ENCODE data around the gene PDYN.

Gene PDYN

DNA sequence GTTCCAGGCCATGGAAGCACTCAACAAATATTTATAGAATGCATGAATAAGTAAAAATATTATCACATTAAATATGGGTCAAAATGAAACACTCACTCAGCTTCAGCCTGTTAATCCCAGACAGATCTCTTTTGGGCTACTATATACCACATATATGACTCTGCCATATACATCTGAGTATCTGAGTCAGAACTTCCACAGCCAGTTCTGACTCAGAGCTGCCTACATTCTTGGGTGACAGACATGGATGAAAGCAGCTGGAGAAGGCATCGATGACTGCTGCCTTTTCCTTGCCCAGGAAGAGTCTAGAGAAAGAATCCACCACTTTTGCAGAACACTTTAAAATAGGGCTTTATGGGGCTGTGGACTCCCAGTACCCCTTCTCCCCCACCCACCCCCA, 11.5 kb upstream of the PDYN start:
- Histone ChIP-seq H3K9me3 (ENCODE audit: control insufficient read depth, insufficient read depth, low read length) (no peaks in the 10 kb centered on the region), H3F3A (ENCODE audit: control insufficient read depth, insufficient read depth) (no peaks in the 10 kb centered on the region), H3K4me3 (ENCODE audit: low read length) (no peak overlapping the region), H3K4me1 (ENCODE audit: control insufficient read depth, low read length) (no peaks in the 10 kb centered on the region), H4K20me1 (ENCODE audit: control insufficient read depth, insufficient read depth, low read depth, low read length) (no peaks in the 10 kb centered on the region), H3K9me2 (replicated peaks; ENCODE audit: control insufficient read depth, low read length) (no peaks in the 10 kb centered on the region), H3K36me3 (ENCODE audit: control insufficient read depth, low read length) (no peaks in the 10 kb centered on the region), H3K79me2 (ENCODE audit: control insufficient read depth, low read length) (no peaks in the 10 kb centered on the region), H3K4me2 (ENCODE audit: low read length) (no peak overlapping the region), H3K27me3 (ENCODE audit: control insufficient read depth, low read length) (no peaks in the 10 kb centered on the region; the same call in none of the 2 replicates), H3K27ac (ENCODE audit: low read depth, low read length) (no peak overlapping the region)
- TF ChIP-seq, protein P1, sequence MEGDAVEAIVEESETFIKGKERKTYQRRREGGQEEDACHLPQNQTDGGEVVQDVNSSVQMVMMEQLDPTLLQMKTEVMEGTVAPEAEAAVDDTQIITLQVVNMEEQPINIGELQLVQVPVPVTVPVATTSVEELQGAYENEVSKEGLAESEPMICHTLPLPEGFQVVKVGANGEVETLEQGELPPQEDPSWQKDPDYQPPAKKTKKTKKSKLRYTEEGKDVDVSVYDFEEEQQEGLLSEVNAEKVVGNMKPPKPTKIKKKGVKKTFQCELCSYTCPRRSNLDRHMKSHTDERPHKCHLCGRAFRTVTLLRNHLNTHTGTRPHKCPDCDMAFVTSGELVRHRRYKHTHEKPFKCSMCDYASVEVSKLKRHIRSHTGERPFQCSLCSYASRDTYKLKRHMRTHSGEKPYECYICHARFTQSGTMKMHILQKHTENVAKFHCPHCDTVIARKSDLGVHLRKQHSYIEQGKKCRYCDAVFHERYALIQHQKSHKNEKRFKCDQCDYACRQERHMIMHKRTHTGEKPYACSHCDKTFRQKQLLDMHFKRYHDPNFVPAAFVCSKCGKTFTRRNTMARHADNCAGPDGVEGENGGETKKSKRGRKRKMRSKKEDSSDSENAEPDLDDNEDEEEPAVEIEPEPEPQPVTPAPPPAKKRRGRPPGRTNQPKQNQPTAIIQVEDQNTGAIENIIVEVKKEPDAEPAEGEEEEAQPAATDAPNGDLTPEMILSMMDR (IDR thresholded peaks at IDR 0.05; ENCODE audit: low read depth, low read length, poor library complexity, severe bottlenecking): no peak
- no peak for TF ChIP-seq EZH2phosphoT487 (IDR thresholded peaks at IDR 0.05; ENCODE audit: borderline replicate concordance, low read length)

DNA sequence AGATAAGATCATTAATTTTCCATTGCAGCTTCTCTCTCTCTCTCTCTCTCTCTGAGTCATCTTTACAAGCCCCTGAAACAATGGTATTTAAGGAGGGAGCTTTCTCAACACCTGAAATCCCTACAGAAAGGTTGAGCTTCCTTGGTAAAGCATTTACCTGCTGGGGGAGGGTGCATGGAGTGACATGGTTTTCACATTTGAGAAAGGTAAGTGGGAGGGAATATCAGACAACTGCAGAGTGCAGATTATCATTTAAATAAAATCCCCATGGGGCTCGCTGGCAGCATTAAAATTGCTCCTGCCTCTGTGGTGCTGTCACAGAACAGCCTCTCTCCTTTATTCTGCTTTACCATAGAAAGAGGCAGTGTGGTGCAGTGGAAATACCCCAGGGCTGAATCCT, 10.3 kb upstream of the PDYN start:
- Histone ChIP-seq H3K9me3 (ENCODE audit: control insufficient read depth, insufficient read depth, low read length) (no peaks in the 10 kb centered on the region), H3K4me3 (ENCODE audit: low read length) (no peak overlapping the region), H3K27me3 (ENCODE audit: control insufficient read depth, low read length) (no peaks in the 10 kb centered on the region; the same call in 1 of the 2 replicates), H3K36me3 (ENCODE audit: control insufficient read depth, low read length) (no peaks in the 10 kb centered on the region), H4K20me1 (ENCODE audit: control insufficient read depth, insufficient read depth, low read depth, low read length) (no peaks in the 10 kb centered on the region), H3K4me1 (ENCODE audit: control insufficient read depth, low read length) (no peaks in the 10 kb centered on the region), H3K4me2 (ENCODE audit: low read length) (no peak overlapping the region), H3K79me2 (ENCODE audit: control insufficient read depth, low read length) (no peaks in the 10 kb centered on the region), H3K9me2 (replicated peaks; ENCODE audit: control insufficient read depth, low read length) (no peaks in the 10 kb centered on the region), H3K27ac (ENCODE audit: low read depth, low read length) (no peak overlapping the region), H3F3A (ENCODE audit: control insufficient read depth, insufficient read depth) (no peaks in the 10 kb centered on the region)
- TF ChIP-seq, protein P1 (IDR thresholded peaks at IDR 0.05; ENCODE audit: low read depth, low read length, poor library complexity, severe bottlenecking): no peak
- no peak for TF ChIP-seq EZH2phosphoT487 (IDR thresholded peaks at IDR 0.05; ENCODE audit: borderline replicate concordance, low read length)

DNA sequence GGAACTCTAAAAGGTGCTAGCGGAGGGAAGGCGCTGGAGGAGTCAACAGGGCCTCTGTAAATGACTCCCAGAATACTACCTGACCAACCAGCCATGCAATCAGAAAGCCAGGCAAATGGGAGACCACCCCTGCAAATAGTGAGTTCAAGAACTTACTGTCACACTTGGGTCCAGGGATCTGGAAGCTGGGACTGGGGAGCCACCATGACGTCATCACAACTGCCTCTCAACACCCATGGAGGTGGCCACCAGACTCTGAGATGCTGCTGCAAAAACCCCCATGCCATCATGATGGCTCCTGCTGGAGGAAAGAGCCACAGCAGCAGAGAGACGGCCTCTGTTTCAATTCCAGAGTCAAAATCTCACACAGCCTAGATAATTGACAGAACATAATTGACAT, 8.5 kb upstream of the PDYN start:
- TF ChIP-seq, protein P1 (IDR thresholded peaks at IDR 0.05; ENCODE audit: low read depth, low read length, poor library complexity, severe bottlenecking): no peak
- TF ChIP-seq EZH2phosphoT487 (IDR thresholded peaks at IDR 0.05; ENCODE audit: borderline replicate concordance, low read length): no peak
- no peaks in the 10 kb centered on the region for H3K4me1 ChIP-seq (ENCODE audit: control insufficient read depth, low read length)
- H3K36me3 ChIP-seq (ENCODE audit: control insufficient read depth, low read length): no peaks in the 10 kb centered on the region
- H4K20me1 ChIP-seq (ENCODE audit: control insufficient read depth, insufficient read depth, low read depth, low read length): no peaks in the 10 kb centered on the region
- H3K27me3 ChIP-seq (ENCODE audit: control insufficient read depth, low read length): peaks cover 7% of the 10 kb centered on the region
- no peaks in the 10 kb centered on the region for H3F3A ChIP-seq (ENCODE audit: control insufficient read depth, insufficient read depth)
- no peaks in the 10 kb centered on the region for H3K9me3 ChIP-seq (ENCODE audit: control insufficient read depth, insufficient read depth, low read length)
- H3K79me2 ChIP-seq (ENCODE audit: control insufficient read depth, low read length): no peaks in the 10 kb centered on the region
- H3K9me2 ChIP-seq (replicated peaks; ENCODE audit: control insufficient read depth, low read length): no peaks in the 10 kb centered on the region
- H3K4me2 ChIP-seq (ENCODE audit: low read length): no peak overlapping the region
- no peak overlapping the region for H3K27ac ChIP-seq (ENCODE audit: low read depth, low read length)
- H3K4me3 ChIP-seq (ENCODE audit: low read length): no peak overlapping the region

DNA sequence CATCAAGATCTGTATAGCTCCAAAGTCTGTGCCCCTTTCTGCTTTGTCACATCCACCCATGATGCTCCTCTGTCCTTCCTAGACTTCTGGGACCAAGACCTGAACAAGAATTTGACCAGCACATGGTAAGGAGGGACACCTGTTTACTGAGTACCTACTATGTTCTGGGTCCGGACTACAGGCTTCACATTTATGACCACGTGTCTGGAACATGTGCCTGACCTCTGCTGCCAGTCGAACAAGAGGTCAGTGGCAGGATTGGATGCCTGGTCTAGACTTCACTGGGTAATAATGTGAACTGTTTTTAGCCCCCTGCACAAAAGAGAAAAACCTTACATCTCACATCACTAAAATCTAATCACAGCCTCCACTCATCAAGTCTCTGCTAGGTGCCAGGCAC, 7.3 kb upstream of the PDYN start:
- no peaks in the 10 kb centered on the region for H3F3A ChIP-seq (ENCODE audit: control insufficient read depth, insufficient read depth)
- H3K4me1 ChIP-seq (ENCODE audit: control insufficient read depth, low read length): no peaks in the 10 kb centered on the region
- TF ChIP-seq EZH2phosphoT487 (IDR thresholded peaks at IDR 0.05; ENCODE audit: borderline replicate concordance, low read length): no peak
- TF ChIP-seq, protein P1 (IDR thresholded peaks at IDR 0.05; ENCODE audit: low read depth, low read length, poor library complexity, severe bottlenecking): no peak
- H3K4me3 ChIP-seq (ENCODE audit: low read length): no peak overlapping the region
- H3K36me3 ChIP-seq (ENCODE audit: control insufficient read depth, low read length): no peaks in the 10 kb centered on the region
- no peak overlapping the region for H3K27ac ChIP-seq (ENCODE audit: low read depth, low read length)
- H3K4me2 ChIP-seq (ENCODE audit: low read length): no peak overlapping the region
- no peaks in the 10 kb centered on the region for H3K79me2 ChIP-seq (ENCODE audit: control insufficient read depth, low read length)
- H3K9me3 ChIP-seq (ENCODE audit: control insufficient read depth, insufficient read depth, low read length): no peaks in the 10 kb centered on the region
- H4K20me1 ChIP-seq (ENCODE audit: control insufficient read depth, insufficient read depth, low read depth, low read length): no peaks in the 10 kb centered on the region
- H3K9me2 ChIP-seq (replicated peaks; ENCODE audit: control insufficient read depth, low read length): no peaks in the 10 kb centered on the region
- H3K27me3 ChIP-seq (ENCODE audit: control insufficient read depth, low read length): peaks cover 7% of the 10 kb centered on the region
